AG04450 (cell line): Measurements from ENCODE around the gene SLC16A5. TPM values are rescaled to one million over a fixed set of nuclear protein-coding genes. Genes with fewer than 3 reads are reported as not detected.

ENCODE experiments used
- CTCF ChIA-PET: fragments of 300-600, 350-600 bp; formaldehyde crosslinking; extraction: SDS; loops from one replicate; lab custom pipeline; 2022; ENCODE audit warnings: antibody characterized with exemption, inconsistent platforms; lab: Charles Lee
- POLR2A ChIA-PET: fragments of 350-600 bp; formaldehyde crosslinking; extraction: SDS; loops from one replicate; lab custom pipeline; 2021; ENCODE audit warnings: antibody characterized with exemption, inconsistent platforms; lab: Yijun Ruan, JAX
- DNase-seq: peaks from one replicate; pipeline ENCODE4 v3.0.0-alpha.2; 2011; ENCODE audit warnings: low read depth, low spot score
- H3K27ac ChIP-seq: one replicate; pipeline ENCODE4 v1.5.1; 2012; ENCODE audit warnings: low read depth, low read length, control low read depth
- H3K27me3 ChIP-seq: one replicate; pipeline ENCODE4 v1.6.0; 2012; ENCODE audit warnings: low read length; ENCODE audit not compliant: control insufficient read depth, insufficient read depth
- H3K4me3 ChIP-seq: 2 replicates; pipeline ENCODE4 v1.5.1; 2011; ENCODE audit warnings: mild to moderate bottlenecking, low read depth, low read length, control low read depth
- H3K9me3 ChIP-seq: 2 replicates; pipeline ENCODE4 v1.5.1; 2012; ENCODE audit warnings: low read length; ENCODE audit not compliant: control insufficient read depth, insufficient read depth
- polyA plus RNA-seq: library from polyadenylated mRNA; depleted of rRNA; stranded (reverse); fragments of >200 nt; gene quantifications from 2 replicates; pipeline ENCODE4 v1.2.3, GENCODE V29; 2011
- TF ChIP-seq, protein P1 (sequence below): IDR thresholded peaks from 2 replicates; pipeline ENCODE4 v1.5.1; 2011; ENCODE audit warnings: low read depth, low read length, control low read depth, inconsistent platforms

Gene SLC16A5
- polyA plus RNA-seq, 1 experiment: 2.9 TPM

DNA sequence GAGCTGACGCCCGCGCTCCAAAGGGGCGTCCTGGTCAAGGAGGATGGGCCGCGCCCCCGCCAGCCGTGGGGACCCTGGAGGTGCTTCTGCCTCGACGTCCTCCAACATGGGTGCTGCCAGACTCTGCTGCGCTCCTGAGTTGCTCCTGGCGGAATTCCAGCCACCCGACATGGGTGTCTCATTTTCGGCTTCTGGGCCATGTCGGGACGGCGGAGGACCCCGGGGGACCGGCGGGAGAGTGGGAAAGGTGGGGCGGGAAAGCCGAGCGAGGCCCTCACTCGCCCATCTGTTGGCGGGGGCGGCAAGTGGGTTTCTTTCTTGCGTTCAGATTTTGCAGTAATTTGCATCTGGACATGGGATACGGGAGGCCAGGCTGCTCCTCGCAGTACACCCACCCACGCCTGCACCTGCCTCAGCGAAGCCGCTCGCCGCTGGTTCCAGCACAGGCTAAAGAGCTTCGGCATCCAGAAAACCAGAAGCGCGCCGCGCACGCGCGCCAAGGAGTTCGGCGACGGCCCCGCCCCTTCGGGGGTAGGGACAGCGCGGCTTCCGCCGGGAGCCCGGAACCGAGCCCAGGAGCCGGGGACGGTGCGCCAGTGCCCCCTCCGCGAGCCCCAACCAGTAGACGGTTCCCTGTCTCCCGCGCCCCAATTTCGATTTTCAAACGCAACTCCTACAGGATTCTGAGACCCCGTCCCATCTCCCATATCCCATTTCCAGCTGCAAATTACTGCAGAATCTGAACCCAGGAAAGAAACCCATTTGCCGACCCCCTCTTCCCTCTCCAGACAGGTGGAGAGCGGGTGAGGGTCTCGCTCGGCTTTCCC, 21.9 kb downstream of the SLC16A5 start, which contains the start of gene ARMC7:
Gene ARMC7 (plus strand): TSS at position 563 of the 827 bp plus-strand sequence. CDS start 320 bp downstream, outside the sequence.
- Histone ChIP-seq H3K4me3 (peak within 1 kb of the TSS; percentile 80), H3K27ac (no peak within 1 kb of the TSS), H3K9me3 (no peaks in the 10 kb centered on the region), H3K27me3 (peaks cover 7% of the 10 kb centered on the region)
- TF ChIP-seq, protein P1, sequence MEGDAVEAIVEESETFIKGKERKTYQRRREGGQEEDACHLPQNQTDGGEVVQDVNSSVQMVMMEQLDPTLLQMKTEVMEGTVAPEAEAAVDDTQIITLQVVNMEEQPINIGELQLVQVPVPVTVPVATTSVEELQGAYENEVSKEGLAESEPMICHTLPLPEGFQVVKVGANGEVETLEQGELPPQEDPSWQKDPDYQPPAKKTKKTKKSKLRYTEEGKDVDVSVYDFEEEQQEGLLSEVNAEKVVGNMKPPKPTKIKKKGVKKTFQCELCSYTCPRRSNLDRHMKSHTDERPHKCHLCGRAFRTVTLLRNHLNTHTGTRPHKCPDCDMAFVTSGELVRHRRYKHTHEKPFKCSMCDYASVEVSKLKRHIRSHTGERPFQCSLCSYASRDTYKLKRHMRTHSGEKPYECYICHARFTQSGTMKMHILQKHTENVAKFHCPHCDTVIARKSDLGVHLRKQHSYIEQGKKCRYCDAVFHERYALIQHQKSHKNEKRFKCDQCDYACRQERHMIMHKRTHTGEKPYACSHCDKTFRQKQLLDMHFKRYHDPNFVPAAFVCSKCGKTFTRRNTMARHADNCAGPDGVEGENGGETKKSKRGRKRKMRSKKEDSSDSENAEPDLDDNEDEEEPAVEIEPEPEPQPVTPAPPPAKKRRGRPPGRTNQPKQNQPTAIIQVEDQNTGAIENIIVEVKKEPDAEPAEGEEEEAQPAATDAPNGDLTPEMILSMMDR: no peak
- ChIA-PET POLR2A (interaction anchor here (0.6 to 1.3 kb wide), 7 partner anchors 14 to 74 kb away, joined by 3 to 4 read pairs (median 3); partner anchors contain the start of gene NT5C), CTCF (interaction anchor here (0.7 to 2.5 kb wide), 7 partner anchors 12 to 149 kb away, joined by 3 to 11 read pairs (median 3); no protein-coding TSS in a partner anchor)
- peak; percentile 49 for DNase-seq

GRCh38 chr17:75110234-75110937, 22.6 kb downstream of the SLC16A5 start:
- no peaks in the 10 kb centered on the region for H3K9me3 ChIP-seq
- CTCF ChIA-PET: interaction anchor here (0.8 to 7.5 kb wide), 8 partner anchors 21 to 150 kb away, joined by 3 to 154 read pairs (median 7); partner anchors contain the start of genes NT5C and NUP85
- TF ChIP-seq, protein P1: no peak
- peak overlapping the region; percentile 80 for H3K4me3 ChIP-seq
- DNase-seq: no peak
- H3K27ac ChIP-seq: no peak overlapping the region
- POLR2A ChIA-PET: interaction anchor here (1.0 to 1.3 kb wide), 6 partner anchors 15 to 75 kb away, joined by 3 to 4 read pairs (median 3); partner anchors contain the start of gene NT5C
- H3K27me3 ChIP-seq: peaks cover 7% of the 10 kb centered on the region

GRCh38 chr17:75111777-75112335, 24.1 kb downstream of the SLC16A5 start:
- ChIA-PET CTCF (interaction anchor here (0.9 to 7.5 kb wide), 6 partner anchors 10 to 151 kb away, joined by 3 to 154 read pairs (median 32); partner anchors contain the start of genes NT5C and NUP85), POLR2A (interaction anchor here (0.7 to 1.3 kb wide), 2 partner anchors 13 to 17 kb away, joined by 4 read pairs; no protein-coding TSS in a partner anchor)
- H3K4me3 ChIP-seq: no peak overlapping the region
- DNase-seq: no peak
- TF ChIP-seq, protein P1: no peak
- peaks cover 7% of the 10 kb centered on the region for H3K27me3 ChIP-seq
- H3K27ac ChIP-seq: no peak overlapping the region
- no peaks in the 10 kb centered on the region for H3K9me3 ChIP-seq

DNA sequence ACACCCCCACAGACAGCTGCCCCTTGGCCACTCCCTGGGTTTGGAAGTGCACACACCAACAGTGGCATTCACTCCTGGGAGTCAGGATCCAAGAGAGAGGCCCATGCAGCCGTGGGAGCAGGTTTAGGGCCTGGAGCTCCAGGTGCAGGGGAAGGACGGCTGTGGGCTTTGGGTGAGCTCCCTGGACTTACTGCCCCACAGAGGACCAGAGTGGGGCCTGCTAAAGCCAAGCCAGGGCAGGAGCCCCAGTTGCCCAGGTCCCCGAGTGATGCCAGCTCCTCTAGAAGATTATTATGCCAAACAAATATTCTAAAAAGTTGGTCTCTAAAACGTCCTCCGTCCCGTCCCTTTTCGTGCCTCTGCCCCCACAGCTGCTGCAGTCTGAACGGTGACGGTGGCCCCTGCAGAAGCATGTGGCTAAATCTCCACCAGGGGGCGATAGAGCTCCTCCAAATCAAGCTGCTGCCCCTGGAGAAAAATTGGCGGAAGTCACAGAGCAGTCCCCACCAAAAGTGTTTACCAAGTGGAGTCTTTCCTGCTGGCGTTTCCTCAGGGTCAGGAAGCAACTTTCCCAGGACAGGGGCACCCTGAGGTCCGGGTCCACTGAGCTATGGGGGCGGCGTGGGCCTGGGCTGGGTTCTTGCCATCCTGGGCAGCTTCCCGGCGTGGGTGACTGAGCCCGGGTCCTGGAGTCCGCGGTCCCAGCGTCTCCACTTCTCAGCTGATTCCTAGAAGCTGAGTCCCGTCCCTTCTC, 26.2 kb downstream of the SLC16A5 start:
- DNase-seq: peak; percentile 82
- ChIA-PET POLR2A (interaction anchor here (0.6 to 2.5 kb wide), 7 partner anchors 17 to 101 kb away, joined by 3 to 12 read pairs (median 4); partner anchors contain the start of genes JPT1, NT5C and NUP85), CTCF (interaction anchor here (0.6 to 7.5 kb wide), 61 partner anchors 9 to 630 kb away, joined by 3 to 154 read pairs (median 6); partner anchors contain the start of genes GGA3, MIF4GD, MRPL58 and MRPS7)
- no peaks in the 10 kb centered on the region for H3K9me3 ChIP-seq
- peaks cover 2% of the 10 kb centered on the region for H3K27me3 ChIP-seq
- no peak overlapping the region for H3K27ac ChIP-seq
- TF ChIP-seq, protein P1: peak; percentile 95
- H3K4me3 ChIP-seq: peak overlapping the region; percentile 62
